Dermis microvascular lymphatic vessel endothelial cell (primary cell): ENCODE data around the gene MLF2. TPM values are rescaled to one million over a fixed set of nuclear protein-coding genes. Genes with fewer than 3 reads are reported as not detected.
"Not testable (repeated sequence)": the region's sequence is repeated elsewhere in the genome, so short reads cannot be mapped to it uniquely, and the experiment has no call there.

Source experiments
- DNase-seq, 2 donors: peaks; one replicate each; pipeline versions ENCODE4 v3.0.0 to v3.0.0-alpha.2; 2010; ENCODE audit warnings: low read depth in 2 of 2
- total RNA-seq: library from RNA; depleted of rRNA; stranded (reverse); fragments of >200 nt; gene quantifications from 2 replicates; pipeline ENCODE4 v1.2.1, GENCODE V29; 2014

MLF2 gene
- total RNA-seq, 1 donor from 2014 or later, result 76.4 TPM

DNA sequence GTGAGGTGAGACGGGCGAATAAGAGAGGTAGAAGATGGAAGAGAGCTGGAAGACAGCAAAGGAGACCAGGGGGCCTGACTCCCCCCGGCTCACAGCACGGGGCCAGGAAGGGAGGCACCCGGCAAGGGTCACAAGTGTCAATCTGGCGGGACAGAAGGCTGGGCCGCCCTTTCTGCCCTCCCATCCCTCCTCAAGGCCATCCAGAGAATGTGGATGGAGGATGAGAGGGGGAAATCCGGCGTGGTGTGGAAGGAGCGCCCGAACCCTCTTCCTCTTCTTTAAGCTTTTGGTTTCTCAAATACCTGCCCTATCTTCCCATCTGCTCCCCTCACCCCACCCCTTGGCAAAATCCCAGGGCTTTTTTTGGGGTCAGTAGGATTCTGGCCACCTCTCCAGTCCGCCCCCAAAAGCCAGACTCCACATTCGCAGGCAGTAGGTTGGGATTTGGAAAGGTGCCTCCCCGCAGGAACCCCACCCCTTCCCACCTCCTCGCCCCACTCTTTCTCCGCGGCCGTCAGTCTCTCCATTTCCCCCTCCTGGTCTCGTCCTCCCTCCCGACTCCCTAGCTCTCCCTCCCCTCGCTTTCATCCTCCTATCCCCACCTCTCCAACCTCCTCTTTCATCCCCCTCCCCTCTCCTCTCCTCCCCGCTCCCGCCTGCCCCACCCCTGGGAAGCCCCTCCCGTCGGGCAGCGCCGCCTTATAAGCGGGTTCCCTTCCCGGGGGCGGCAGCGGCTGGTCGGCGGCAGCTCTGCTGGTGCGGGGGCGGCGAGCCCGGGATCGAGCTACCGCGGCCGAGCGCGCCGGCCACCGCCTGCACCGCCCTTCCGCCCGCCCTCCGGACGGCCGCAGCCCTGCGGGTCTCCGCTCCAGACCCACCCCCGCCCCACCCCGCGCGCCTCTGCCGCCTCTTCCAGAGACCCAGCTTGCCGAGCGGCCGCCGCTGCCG is 13.0 kb upstream of the MLF2 start, which contains the start of gene PTMS:
PTMS (plus strand) TSS at position 730 of the 948 bp plus-strand sequence. CDS start 343 bp downstream, outside the sequence.
- DNase-seq, result peak; percentile 72 to 93

GRCh38 chr12:6765048-6765633 is 12.2 kb upstream of the MLF2 start:
- DNase-seq, result peak in 1 of 2 donors; percentile 34

DNA sequence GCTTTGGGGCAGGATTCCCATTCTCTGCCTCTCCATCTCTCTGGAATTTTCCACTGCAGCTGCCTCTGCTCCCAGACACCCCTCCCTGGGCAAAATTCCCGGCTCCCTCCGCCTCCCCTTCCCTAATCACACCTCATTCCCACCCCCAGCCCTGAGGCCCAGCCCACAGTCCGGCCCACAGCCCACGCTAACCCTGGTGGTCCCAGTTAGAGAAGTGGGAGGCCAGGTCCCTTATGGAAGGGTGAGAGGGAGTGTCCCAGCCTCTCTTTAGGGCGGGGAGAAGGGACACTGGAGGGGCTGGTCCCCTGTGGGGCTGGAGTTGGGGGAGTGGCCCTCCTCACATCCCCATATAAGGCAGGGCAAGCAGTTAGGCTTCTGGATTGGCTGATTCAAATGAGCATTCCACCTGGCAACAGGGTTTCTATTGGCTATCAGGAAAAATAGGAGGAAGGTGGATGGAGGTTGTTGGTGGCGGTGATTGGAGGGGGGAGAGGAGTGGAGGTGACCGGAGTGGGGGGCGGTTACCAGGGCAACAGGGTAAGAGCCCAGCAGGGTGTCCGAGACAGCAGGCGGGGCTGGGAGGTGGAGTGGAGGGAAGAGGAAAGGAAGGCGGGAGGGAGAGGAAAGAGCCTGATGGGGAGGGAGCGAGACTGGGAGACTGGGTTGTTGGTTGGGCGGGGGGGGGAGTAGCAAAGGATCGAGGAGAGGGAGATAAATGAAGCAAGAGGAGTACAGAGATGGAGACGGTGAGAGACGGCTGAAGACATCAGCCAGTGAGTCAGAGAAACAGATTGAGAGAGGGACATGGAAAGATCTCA is 11.3 kb upstream of the MLF2 start:
- DNase-seq, result peak; percentile 99

GRCh38 chr12:6763380-6763779 is 10.4 kb upstream of the MLF2 start:
- DNase-seq, result no peak

GRCh38 chr12:6759741-6760140 is 6.8 kb upstream of the MLF2 start:
- DNase-seq, result no peak

DNA sequence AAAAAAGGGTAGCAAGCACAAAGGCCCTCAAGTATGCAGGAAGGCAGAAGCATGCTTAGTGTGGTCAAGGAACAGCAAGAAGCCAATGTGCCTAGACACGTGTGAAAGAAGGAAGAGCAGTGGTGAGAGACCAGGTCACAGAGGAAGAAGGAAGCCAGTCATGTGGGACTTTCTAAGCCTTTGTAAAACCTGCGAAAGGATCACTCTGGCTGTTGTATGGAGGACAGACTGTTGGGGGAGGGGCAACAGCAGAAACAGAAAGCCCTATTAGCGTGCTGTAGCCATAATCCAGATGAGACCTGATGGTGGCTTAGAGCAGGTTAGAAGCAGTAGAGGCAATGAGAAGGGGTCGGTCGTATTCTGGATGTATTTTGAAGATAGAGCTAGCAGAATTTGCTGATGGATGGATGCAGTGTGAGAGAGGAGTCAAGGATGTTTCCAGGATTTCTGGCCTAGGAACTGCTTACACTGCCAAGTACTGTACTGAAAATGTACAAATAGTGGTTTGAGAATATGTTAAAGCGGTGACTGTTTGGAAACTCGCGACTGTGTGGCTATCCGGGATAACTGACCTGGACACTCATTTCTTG is 5.7 kb upstream of the MLF2 start:
- DNase-seq, result no peak

DNA sequence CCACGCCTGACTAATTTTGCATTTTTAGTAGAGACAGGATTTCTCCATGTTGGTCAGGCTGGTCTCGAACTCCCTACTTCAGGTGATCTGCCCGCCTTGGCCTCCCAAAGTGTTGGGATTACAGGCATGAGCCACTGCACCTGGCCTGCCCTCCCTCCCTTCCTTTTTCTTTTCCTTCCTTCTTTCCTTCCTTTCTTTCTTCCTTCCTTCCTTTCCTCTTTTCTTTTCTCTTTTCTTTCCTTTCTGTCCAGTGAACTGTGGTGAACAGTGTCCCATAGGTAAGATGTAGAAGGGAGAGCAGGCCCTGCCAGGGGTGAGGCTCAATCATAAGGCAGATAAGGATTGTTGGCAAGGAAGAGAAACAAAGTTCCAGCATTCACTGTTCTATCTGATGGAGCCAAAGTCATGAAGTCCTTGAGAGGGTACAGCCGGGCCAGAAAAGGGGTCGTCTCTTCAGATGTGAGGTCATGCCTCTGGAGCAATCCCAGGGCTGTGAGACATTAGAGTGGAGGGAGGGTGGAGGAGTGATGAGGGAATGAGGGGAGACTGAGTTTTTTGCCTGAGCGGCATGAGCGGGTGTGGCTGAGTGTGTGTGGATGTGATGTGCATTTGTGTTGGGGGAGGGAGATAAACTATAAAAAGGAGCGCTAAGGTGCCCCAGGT is 4.2 kb upstream of the MLF2 start:
- no peak for DNase-seq

- no peak for DNase-seq
Observed at GRCh38 chr12:6754411-6754810, 1.5 kb upstream of the MLF2 start.

- no peak for DNase-seq
Observed at GRCh38 chr12:6753772-6754356, 923 bp upstream of the MLF2 start.

GRCh38 chr12:6752167-6752920 is 597 bp downstream of the MLF2 start:
- DNase-seq, result peak in 1 of 2 donors; percentile 72

DNA sequence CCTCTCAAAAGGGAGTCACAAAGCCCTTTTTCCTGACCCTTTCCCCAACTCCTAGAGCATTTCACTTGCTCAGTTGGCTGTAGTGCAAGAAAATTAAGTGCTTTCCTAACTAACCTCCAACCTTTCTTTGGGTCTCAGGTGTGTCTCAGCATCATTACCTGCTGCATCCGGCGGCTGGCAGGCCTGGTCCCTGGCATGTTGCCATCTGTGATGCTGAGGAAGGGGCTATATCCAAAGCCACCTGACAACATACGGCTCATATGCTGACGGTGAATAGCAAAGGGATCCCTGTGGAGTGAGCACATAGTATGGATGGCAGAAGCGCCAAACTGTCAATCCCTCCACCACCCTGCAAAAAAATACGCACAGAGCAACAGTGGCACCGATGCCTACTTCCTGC is 1.2 kb downstream of the MLF2 start:
- DNase-seq, result no peak

- no peak for DNase-seq
Observed at GRCh38 chr12:6750506-6750905, 2.4 kb downstream of the MLF2 start.

- DNase-seq, result no peak
Observed at GRCh38 chr12:6748761-6749160, 4.2 kb downstream of the MLF2 start.

DNA sequence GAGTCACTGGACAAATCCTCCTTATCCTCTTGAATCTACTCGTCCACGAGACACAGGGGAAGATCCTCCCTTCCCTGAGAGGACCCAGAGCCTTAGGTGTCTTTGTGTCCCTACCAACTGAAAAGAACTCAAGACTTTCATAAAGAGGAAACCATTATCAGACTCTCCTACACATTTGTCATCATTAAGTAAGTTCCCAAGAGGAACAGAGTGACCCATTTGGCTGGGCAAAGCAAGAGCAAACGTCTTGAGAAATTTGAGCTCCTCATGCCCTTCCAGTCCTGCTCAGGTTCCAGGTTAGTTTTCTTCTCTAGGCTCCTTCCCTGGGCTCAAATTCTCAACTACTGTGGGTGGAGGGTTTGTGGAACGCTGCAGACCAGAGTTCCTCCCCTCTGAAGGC is 5.7 kb downstream of the MLF2 start:
- no peak for DNase-seq

DNA sequence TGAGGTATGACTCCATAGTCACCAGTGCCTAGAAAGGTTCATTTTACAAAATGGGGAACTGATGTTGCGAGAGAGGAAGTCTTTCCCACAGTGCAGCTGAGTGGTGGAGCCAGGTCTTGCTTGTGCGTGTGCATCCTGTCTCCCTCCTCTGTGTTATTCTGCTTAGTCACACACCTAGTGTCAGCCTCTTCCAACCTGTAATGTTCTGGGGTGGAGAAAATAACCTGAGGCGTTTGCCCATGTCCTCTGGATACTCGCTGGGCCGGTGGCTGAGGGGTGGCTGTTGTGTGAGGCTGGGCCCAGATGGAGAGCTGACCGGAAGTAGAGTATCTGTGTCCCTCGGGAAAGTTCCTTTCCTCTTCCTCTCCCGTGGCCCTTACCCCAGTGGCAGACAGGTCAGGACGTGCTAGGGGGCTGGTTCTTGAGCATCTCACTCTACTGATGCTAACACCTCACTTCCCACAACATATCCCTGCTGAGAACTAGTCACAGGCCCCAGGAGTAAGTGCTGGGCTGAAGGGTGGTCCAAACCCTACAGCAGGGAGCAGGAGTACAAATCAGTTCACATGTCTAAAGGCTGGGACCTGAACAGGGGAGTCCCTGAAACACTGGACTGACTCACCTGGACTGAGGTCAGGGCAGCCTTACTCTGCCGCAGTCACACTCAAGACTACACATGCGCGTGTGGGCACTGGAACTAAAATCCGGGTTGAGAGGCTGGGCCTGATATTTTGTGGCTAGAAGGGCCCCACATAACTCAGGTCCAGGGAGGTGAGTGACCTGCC is 7.0 kb downstream of the MLF2 start:
- no peak for DNase-seq

- not testable (repeated sequence) for DNase-seq
Observed at GRCh38 chr12:6743300-6743699, 9.6 kb downstream of the MLF2 start.

DNA sequence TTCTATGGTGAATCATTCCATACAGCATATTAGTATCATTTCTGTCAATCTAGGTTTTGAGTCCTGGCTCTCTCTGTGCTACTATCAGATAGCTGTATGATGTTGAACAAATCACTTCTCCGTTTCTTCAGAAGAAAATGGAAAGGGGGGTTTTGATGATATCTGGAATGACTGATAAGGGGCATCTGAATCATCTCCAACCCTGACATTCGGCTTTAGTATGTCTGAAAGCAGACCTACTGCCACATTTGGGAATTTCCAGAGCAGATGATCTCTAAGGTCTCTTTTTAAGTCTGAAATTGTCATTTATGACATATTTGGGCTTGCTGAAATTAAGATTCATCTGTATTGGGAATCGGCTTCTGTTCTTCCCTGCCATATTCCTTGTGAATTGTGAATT is 10.1 kb downstream of the MLF2 start:
- DNase-seq, result no peak

DNA sequence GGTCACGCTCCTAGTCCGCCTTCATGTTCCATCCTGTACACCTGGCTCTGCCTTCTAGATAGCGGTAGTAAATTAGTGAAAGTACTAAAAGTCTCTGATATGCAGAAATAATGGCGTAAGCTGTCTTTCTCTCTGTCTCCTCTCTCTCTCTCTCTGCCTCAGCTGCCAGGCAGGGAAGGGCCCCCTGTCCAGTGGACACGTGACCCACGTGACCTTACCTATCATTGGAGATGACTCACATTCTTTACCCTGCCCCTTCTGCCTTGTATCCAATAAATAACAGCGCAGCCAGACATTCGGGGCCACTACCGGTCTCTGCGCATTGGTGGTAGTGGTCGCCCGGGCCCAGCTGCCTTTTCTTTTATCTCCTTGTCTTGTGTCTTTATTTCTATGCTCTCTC is 10.9 kb downstream of the MLF2 start:
- not testable (repeated sequence) for DNase-seq

GRCh38 chr12:6736754-6737153 is 16.2 kb downstream of the MLF2 start:
- no peak for DNase-seq
